B cell (primary cell): ENCODE results near the gene NOTUM.

Source experiments
- CTCF ChIP-seq: fragments of 200-600 bp; IDR thresholded peaks from one replicate; pipeline ENCODE4 v1.8.0; 2022; ENCODE audit warnings: antibody characterized with exemption, mild to moderate bottlenecking
- EZH2 ChIP-seq: IDR thresholded peaks from 2 replicates; pipeline ENCODE4 v1.6.1; 2012; ENCODE audit warnings: borderline replicate concordance, low read depth, mild to moderate bottlenecking, moderate library complexity, low read length; ENCODE audit not compliant: insufficient read depth, poor library complexity, severe bottlenecking

- TF ChIP-seq CTCF (no peak), EZH2 (no peak)
Observed at GRCh38 chr17:81935709-81936084, 25.3 kb downstream of the NOTUM start.
